ENCODE results near the gene PGD.

DNA sequence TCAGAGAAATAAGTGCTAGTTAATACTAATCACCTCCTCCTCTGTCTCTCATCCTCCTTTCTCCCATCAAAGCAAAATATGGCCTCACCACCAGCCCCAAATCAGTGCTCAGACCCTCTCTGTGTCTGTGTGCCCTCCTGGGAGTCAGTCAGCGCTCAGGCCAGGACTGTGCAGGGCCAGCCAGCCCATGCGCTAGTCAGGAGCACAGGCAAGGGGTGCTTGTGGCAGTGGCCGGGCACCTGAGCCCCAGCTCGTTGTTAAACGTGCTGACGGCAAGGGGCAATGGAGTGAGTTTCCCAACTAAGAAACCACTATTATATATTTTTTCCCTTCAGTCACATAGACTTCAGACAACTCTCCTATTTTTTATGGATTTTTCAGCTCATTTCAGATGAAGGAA is 19.2 kb upstream of the PGD start:
- TF ChIP-seq CTCF (IDR thresholded peaks at IDR 0.05; ENCODE audit: borderline replicate concordance, extremely low read depth, low read length, poor library complexity, severe bottlenecking), result no peak
- no peak for TF ChIP-seq EZH2 (IDR thresholded peaks at IDR 0.05; ENCODE audit: borderline replicate concordance, low read depth, low read length, severe bottlenecking)
